HFFc6 (cell line): Measurements from ENCODE around the gene DNAH3. TPM values are rescaled to one million over a fixed set of nuclear protein-coding genes. Genes with fewer than 3 reads are reported as not detected.

ENCODE experiments used
- DNase-seq: peaks from one replicate; pipeline ENCODE4 v3.0.0-alpha.2; 2018
- H3K27ac Mint-ChIP-seq: 2 replicates; pipeline ENCODE4 v1.8.0; 2020; ENCODE audit warnings: mild to moderate bottlenecking, mixed read lengths
- H3K27me3 Mint-ChIP-seq: 2 replicates; pipeline ENCODE4 v1.8.0; 2021; ENCODE audit warnings: mild to moderate bottlenecking, moderate library complexity, mixed read lengths; ENCODE audit not compliant: insufficient read depth
- H3K36me3 Mint-ChIP-seq: 2 replicates; pipeline ENCODE4 v1.8.0; 2021; ENCODE audit warnings: low read depth, mixed read lengths
- H3K4me1 Mint-ChIP-seq: 2 replicates; pipeline ENCODE4 v1.8.0; 2020; ENCODE audit warnings: low read depth, mixed read lengths
- H3K4me3 Mint-ChIP-seq: 2 replicates; pipeline ENCODE4 v1.8.0; 2020; ENCODE audit warnings: mild to moderate bottlenecking, moderate library complexity, mixed read lengths
- H3K9me3 Mint-ChIP-seq: 2 replicates; pipeline ENCODE4 v1.8.0; 2020; ENCODE audit warnings: mild to moderate bottlenecking, mixed read lengths
- total RNA-seq, 6 experiments: library from RNA; stranded (reverse); fragmentation: NEBNext Ultra II Directional; extraction: Animal tissue kit (Norgen Biotek cat#: 25700); gene quantifications; 2 replicates in 1 of 6; 3 replicates in 5 of 6; pipeline ENCODE4 v1.2.3, GENCODE V29; 2021
- TF ChIP-seq, protein P1 (sequence below): fragments of 200-600 bp; sonication (generic); IDR thresholded peaks from 2 replicates; pipeline ENCODE4 v1.5.0; 2021; ENCODE audit warnings: antibody characterized with exemption, mild to moderate bottlenecking

Gene DNAH3
- total RNA-seq, 6 experiments from 2014 or later: not detected

GRCh38 chr16:20942256-20942655 lies 208.4 kb downstream of the DNAH3 start:
- TF ChIP-seq, protein P1, sequence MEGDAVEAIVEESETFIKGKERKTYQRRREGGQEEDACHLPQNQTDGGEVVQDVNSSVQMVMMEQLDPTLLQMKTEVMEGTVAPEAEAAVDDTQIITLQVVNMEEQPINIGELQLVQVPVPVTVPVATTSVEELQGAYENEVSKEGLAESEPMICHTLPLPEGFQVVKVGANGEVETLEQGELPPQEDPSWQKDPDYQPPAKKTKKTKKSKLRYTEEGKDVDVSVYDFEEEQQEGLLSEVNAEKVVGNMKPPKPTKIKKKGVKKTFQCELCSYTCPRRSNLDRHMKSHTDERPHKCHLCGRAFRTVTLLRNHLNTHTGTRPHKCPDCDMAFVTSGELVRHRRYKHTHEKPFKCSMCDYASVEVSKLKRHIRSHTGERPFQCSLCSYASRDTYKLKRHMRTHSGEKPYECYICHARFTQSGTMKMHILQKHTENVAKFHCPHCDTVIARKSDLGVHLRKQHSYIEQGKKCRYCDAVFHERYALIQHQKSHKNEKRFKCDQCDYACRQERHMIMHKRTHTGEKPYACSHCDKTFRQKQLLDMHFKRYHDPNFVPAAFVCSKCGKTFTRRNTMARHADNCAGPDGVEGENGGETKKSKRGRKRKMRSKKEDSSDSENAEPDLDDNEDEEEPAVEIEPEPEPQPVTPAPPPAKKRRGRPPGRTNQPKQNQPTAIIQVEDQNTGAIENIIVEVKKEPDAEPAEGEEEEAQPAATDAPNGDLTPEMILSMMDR: no peak
- peaks cover under 1% of the 10 kb centered on the region; the same call in 1 of the 2 replicates for H3K27me3 Mint-ChIP-seq
- H3K4me1 Mint-ChIP-seq: peaks cover 24% of the 10 kb centered on the region
- DNase-seq: no peak
- no peaks in the 10 kb centered on the region for H3K36me3 Mint-ChIP-seq
- H3K4me3 Mint-ChIP-seq: no peak overlapping the region
- H3K9me3 Mint-ChIP-seq: no peaks in the 10 kb centered on the region
- H3K27ac Mint-ChIP-seq: no peak overlapping the region

GRCh38 chr16:20941636-20941926 lies 209.1 kb downstream of the DNAH3 start:
- H3K36me3 Mint-ChIP-seq: no peaks in the 10 kb centered on the region
- no peaks in the 10 kb centered on the region for H3K27me3 Mint-ChIP-seq
- DNase-seq: no peak
- H3K4me1 Mint-ChIP-seq: peaks cover 24% of the 10 kb centered on the region
- no peak overlapping the region for H3K27ac Mint-ChIP-seq
- TF ChIP-seq, protein P1: no peak
- H3K9me3 Mint-ChIP-seq: no peaks in the 10 kb centered on the region
- no peak overlapping the region for H3K4me3 Mint-ChIP-seq

GRCh38 chr16:20940871-20941635 lies 209.6 kb downstream of the DNAH3 start:
- DNase-seq: no peak
- TF ChIP-seq, protein P1: no peak
- Mint-ChIP-seq H3K27me3 (no peaks in the 10 kb centered on the region), H3K27ac (no peak overlapping the region), H3K4me1 (peaks cover 24% of the 10 kb centered on the region), H3K4me3 (no peak overlapping the region), H3K36me3 (no peaks in the 10 kb centered on the region), H3K9me3 (no peaks in the 10 kb centered on the region)

GRCh38 chr16:20939611-20940010 lies 211.0 kb downstream of the DNAH3 start:
- Mint-ChIP-seq H3K36me3 (no peaks in the 10 kb centered on the region), H3K9me3 (no peaks in the 10 kb centered on the region), H3K27me3 (no peaks in the 10 kb centered on the region), H3K27ac (no peak overlapping the region), H3K4me3 (no peak overlapping the region), H3K4me1 (peaks cover 15% of the 10 kb centered on the region)
- no peak for DNase-seq
- TF ChIP-seq, protein P1: no peak

DNA sequence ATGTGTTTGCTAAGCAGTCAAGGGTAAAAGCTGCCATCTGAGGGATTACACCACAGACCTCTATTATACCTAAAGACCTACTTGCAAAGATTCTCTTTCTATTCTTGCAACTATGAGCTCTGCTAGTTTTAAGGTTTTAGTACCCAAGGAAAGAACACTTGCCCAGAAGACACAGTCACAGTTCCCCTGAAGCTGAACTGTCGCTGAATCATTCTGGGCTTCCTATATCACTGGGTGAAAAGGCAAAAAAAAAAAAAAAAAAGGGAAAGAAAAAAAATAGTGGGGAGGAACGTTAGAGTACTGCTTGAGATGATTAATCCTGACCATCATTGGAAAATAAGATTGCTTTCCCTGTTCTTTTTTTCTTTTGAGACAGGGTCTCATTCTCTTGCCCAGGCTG lies 212.2 kb downstream of the DNAH3 start:
- peak; percentile 59 for DNase-seq
- Mint-ChIP-seq H3K4me3 (no peak overlapping the region), H3K27me3 (no peaks in the 10 kb centered on the region), H3K4me1 (peaks cover 13% of the 10 kb centered on the region), H3K27ac (no peak overlapping the region), H3K36me3 (no peaks in the 10 kb centered on the region), H3K9me3 (no peaks in the 10 kb centered on the region)
- TF ChIP-seq, protein P1: no peak
